ENCODE measurements around the gene ZC2HC1B.
"Not testable (repeated sequence)": the region's sequence is repeated elsewhere in the genome, so short reads cannot be mapped to it uniquely, and the experiment has no call there.

The ZC2HC1B gene

DNA sequence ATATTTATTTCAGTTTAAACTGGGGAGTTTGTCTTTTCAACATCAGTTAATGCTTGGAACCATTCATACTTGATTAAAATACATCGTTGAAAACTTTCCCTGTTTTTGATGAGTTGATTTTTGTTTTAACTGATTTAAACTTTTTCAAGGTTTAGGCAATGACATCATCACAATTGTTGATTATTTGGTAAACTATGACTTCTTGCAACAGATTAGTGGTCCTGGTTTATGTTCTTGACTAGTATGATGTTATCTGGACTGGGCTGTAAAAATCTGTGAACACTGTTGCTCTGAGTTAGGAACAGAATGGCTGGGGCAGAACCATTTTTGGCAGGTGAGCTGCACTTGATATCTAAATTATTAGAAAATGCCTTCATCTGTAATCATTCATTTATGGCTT lies at the start of gene ZC2HC1B:
Gene ZC2HC1B (plus strand): TSS at position 241 of the 400 bp plus-strand sequence. CDS start 66 bp downstream, at position 307.
- in situ Hi-C loops (cut with MboI; ENCODE audit: low sequenced_read_pairs), result no loop called here

- in situ Hi-C loops (cut with MboI; ENCODE audit: low sequenced_read_pairs), result no loop called here
Observed at GRCh38 chr6:143817621-143818020, 46.7 kb upstream of the ZC2HC1B start.

GRCh38 chr6:143821359-143821758 lies 42.9 kb upstream of the ZC2HC1B start:
- in situ Hi-C loops (cut with MboI; ENCODE audit: low sequenced_read_pairs), result no loop called here

DNA sequence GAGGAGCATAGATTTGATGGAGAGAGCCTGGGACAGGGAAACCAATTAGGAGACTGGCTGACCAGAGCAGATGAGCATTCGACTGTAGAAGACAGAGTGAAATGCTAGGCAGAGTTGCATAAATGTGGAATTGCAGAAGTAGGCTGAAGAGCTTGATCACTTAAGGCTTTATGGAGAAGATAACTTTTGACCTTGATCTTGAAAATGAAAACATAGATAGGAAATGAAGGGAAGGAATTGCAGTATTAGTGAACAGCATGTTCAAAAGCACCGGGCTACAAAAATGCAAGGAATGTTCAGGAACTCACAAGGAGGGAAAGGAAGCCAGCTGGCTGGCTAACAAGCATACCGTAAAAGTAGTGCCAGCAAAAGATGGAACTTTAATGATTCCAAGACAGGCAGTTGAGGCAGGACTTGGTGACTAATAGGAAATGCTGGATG lies 41.7 kb upstream of the ZC2HC1B start:
- in situ Hi-C loops (cut with MboI; ENCODE audit: low sequenced_read_pairs), result no loop called here

- in situ Hi-C loops (cut with MboI; ENCODE audit: low sequenced_read_pairs), result no loop called here
Observed at GRCh38 chr6:143823548-143823947, 40.7 kb upstream of the ZC2HC1B start.

DNA sequence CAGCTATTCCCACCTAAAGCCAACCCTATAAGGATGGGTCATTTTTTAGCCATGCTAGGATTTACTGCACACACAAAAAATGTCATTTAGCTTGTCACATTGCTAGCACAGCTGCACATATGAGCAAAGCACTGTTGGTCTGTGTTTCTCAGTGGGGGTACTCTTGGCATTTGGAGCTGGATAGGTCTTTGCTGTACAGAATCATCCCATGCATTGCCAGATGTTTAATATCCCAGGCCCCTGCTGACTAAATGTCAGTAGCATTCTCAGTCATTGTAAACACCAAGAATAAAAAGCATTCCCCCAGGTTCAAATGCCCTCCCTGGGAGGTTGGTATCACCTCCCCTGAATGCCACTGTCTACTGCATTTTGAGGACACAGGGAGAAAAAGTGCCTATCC lies 35.7 kb upstream of the ZC2HC1B start:
- in situ Hi-C loops (cut with MboI; ENCODE audit: low sequenced_read_pairs), result no loop called here

- in situ Hi-C loops (cut with MboI; ENCODE audit: low sequenced_read_pairs), result no loop called here
Observed at GRCh38 chr6:143836150-143836549, 28.1 kb upstream of the ZC2HC1B start.

- in situ Hi-C loops (cut with MboI; ENCODE audit: low sequenced_read_pairs), result no loop called here
Observed at GRCh38 chr6:143838395-143838794, 25.9 kb upstream of the ZC2HC1B start.

DNA sequence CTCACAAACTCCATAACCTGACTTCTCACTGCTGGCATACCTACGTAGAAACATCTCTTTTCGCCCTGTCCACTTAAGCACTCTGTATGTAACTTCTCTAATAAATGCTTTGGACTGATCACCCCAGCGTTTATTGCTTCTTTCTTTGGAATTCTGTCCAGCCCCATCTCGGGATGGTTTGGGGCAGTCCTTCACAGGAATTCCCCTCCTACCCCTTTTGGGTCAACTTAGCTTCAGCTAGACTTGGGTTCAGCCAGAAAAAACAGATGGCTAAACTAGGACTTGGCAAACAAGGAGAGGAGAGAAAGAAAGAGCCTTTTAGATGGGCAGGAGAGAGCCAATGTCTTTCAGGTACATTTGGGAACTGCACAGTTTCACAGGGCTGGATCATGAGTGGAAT lies 25.1 kb upstream of the ZC2HC1B start:
- in situ Hi-C loops (cut with MboI; ENCODE audit: low sequenced_read_pairs), result no loop called here

DNA sequence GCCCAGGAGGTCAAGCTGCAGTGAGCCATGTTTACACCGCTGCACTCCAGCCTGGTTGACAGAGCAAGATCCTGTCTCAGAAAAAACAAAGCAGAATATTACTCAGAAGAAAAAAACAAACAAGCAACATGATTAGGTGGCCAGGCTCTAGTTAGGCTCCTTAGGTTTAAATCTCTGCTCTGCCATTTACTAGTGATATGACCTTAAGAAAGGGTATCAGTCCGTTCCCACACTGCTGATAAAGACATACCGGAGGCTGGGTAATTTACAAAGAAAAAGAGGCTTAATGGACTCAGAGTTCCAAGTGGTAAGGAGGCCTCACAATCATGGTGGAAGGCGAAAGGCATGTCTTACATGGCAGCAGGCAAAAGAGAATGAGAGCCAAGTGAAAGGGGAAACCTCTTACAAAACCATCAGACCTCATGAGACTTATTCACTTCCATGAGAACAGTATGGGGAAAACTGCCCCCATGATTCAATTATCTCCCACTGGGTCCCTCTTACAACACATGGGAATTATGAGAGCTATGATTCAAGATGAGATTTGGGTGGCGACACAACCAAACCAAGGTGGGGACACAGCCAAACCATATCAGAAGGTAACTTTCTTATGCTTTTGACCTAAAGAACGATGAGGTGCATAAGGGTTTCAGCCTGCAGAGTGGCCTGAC lies 23.5 kb upstream of the ZC2HC1B start:
- in situ Hi-C loops (cut with MboI; ENCODE audit: low sequenced_read_pairs), result no loop called here

DNA sequence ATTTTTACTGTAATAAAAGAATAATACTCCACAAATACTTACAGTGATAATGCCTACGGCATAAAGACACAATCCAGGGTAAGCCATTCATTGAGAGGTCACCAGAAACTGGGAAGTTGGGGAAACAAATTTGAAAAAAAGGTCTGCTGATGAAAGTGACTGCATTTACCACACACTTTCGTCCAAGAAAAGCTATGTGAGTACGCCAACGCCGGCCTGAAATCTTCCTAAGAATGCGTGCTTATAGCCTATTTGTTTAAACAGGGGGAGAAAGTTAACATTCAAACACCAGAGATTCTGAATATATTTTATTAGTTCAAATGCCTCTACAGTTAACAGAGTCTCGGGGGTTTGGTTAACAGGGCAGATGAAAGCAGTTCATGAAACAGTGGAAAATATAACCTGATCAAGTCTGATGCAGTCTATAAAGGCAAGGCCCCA lies 21.8 kb upstream of the ZC2HC1B start:
- in situ Hi-C loops (cut with MboI; ENCODE audit: low sequenced_read_pairs), result no loop called here

DNA sequence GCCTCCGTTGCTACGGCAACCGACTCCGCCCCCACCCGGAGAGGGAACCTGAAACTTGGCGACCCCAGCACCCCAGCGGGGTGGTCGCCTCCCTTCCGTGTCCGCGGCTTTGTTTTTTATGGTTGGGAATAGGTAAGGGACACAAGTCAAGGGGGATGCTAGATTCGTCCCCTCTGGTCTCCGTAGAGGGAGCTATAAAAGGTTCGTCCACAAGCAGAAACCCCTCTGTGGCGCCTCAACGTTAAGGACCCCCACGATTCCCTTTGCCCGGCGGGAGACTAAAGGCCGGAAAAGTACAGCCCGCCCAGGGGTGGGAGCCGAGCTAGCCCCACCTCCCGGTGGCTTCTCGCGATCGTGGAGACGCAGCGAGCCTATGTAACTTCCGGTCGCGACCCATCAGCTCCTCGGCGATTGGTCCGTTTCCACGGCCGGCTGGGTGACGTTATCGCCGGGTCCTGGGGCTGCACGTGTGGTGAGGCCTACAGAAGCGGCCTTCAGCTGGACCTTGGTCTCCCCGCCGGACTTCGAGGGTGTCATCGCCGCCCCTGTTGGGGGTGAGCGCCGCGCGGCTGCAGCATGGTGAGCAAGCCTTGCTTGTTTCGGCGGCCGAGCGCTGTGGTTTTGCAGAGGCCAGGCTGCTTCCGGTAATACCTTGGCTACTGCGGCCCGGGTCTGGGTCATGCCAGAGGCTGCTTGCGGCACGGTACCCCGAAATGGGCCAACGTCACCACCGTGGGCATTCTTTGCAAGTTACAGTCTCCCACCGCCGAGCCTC lies 21.2 kb upstream of the ZC2HC1B start, which contains the start of gene LTV1:
Gene LTV1 (plus strand): TSS at position 437 of the 775 bp plus-strand sequence. CDS start 140 bp downstream, at position 577.
- in situ Hi-C loops (cut with MboI; ENCODE audit: low sequenced_read_pairs), result no loop called here

DNA sequence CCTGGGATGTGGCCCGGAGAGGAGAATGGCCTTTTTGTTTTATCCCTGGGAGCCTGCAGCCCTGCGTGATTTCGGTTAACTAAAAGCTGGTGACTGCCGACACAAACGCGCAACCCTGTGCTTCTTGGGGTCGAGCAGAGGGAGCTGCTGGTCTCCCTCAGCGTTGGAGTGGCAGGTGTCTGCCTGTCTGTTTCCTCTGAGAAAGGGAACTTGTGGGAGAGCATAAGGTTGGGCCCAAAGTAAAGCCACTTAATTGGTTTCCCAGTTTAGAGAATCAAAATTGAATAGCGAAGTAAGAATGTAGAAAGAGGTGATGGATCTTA lies 20.6 kb upstream of the ZC2HC1B start:
- in situ Hi-C loops (cut with MboI; ENCODE audit: low sequenced_read_pairs), result no loop called here

DNA sequence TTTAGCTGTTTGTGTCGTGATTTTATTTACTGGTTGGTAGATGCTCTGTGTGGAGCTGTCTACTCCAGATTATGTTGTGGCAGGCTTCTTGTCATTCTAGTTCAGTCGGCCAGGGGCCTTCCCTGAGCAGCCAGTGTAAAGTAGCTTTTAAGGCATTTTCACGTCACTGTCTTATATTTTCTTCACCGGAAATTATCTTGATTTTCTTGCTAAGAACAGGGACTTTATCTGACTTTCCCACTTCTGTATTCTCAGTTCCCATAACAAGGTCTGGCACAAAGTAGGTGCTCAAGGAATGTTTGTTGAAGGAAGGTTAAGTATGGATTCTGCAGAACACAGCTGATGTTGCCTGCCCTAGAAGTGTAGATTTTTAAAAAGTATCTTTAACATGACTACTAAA lies 20.3 kb upstream of the ZC2HC1B start:
- in situ Hi-C loops (cut with MboI; ENCODE audit: low sequenced_read_pairs), result no loop called here

GRCh38 chr6:143845033-143845432 lies 19.2 kb upstream of the ZC2HC1B start:
- in situ Hi-C loops (cut with MboI; ENCODE audit: low sequenced_read_pairs), result no loop called here

DNA sequence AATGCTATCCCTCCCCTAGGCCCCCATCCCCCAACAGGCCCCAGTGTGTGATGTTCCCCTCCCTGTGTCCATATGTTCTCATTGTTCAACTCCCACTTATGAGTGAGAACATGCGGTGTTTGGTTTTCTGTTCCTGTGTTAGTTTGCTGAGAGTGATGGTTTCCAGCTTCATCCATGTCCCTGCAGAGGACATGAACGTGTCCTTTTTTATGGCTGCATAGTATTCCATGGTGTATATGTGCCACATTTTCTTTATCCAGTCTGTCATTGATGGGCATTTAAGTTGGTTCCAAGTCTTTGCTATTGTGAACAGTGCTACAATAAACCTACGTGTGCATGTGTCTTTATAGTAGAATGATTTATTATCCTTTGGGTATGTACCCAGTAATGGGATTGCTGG lies 12.6 kb upstream of the ZC2HC1B start:
- in situ Hi-C loops (cut with MboI; ENCODE audit: low sequenced_read_pairs), result not testable (repeated sequence)

GRCh38 chr6:143855057-143855456 lies 9.2 kb upstream of the ZC2HC1B start:
- in situ Hi-C loops (cut with MboI; ENCODE audit: low sequenced_read_pairs), result not testable (repeated sequence)

- in situ Hi-C loops (cut with MboI; ENCODE audit: low sequenced_read_pairs), result not testable (repeated sequence)
Observed at GRCh38 chr6:143856762-143857161, 7.5 kb upstream of the ZC2HC1B start.

- in situ Hi-C loops (cut with MboI; ENCODE audit: low sequenced_read_pairs), result no loop called here
Observed at GRCh38 chr6:143857651-143858050, 6.6 kb upstream of the ZC2HC1B start.

DNA sequence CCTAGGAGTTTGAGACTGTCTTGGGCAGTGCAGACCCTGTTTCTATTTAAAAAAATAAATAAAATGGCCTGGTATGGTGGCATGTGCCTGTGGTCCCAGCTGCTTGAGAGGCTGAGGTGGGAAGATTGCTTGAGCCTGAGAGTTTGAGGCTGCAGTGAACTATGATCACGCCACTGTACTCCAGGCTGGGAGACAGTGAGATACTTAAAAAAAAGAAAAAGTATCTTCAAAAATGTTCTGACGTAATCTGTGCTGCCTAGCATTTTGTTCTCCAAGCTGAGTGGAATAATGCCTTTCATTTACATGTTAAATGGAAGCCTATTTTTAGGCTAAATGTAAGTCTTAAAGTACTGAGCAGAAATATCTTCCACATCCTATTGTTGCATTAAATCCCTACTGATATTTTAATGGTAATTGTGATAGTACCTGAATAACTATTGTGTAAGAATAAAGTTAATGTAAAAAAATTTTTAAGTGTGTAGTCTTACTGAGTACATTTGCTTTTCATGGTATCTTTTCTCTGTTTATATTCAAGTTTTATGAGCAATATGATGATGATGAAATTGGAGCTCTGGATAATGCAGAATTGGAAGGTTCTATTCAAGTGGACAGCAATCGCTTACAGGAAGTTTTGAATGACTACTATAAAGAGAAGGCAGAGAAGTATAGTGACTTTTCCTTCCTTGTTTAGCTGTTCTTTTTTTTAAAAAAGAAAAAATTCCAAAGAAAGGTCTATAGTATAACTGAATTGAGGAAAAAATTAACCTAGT lies 4.2 kb upstream of the ZC2HC1B start:
- in situ Hi-C loops (cut with MboI; ENCODE audit: low sequenced_read_pairs), result no loop called here

GRCh38 chr6:143863771-143864170 lies 503 bp upstream of the ZC2HC1B start:
- in situ Hi-C loops (cut with MboI; ENCODE audit: low sequenced_read_pairs), result no loop called here

- in situ Hi-C loops (cut with MboI; ENCODE audit: low sequenced_read_pairs), result no loop called here
Observed at GRCh38 chr6:143867236-143867635, 3.0 kb downstream of the ZC2HC1B start.
